GM18870 (cell line): ENCODE measurements around the gene INPP5F.
"Not testable (repeated sequence)": the region's sequence is repeated elsewhere in the genome, so short reads cannot be mapped to it uniquely, and the experiment has no call there.

Experiments used
- ATAC-seq: cut with Tn5 transposase; IDR thresholded peaks from one replicate; pipeline ENCODE4 v1.9.1; 2021; ENCODE audit warnings: moderate library complexity; ENCODE audit not compliant: unreplicated experiment

The INPP5F gene

GRCh38 chr10:119772334-119772733, 46.5 kb downstream of the INPP5F start:
- no peak for ATAC-seq

DNA sequence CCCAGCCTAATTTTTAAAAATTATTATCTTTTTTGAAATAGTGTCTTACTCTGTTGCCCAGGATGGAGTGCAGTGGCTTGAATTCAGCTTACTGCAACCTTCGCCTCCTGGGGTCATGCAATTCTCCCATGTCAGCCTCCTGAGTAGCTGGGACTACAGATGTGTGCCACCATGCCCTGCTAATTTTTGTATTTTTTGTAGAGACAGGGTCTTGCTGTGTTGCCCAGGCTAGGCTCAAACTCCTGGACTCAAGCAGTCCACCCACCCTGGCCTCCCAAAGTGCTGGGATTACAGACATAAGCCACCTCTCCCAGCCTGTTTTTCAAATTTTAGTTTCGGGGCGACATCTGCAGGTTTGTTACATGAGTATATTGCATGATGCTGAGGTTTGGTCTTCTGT, 47.2 kb downstream of the INPP5F start:
- ATAC-seq = not testable (repeated sequence)

- ATAC-seq = no peak
Measured at GRCh38 chr10:119775529-119775928, 49.7 kb downstream of the INPP5F start.

- no peak for ATAC-seq
Measured at GRCh38 chr10:119776536-119776935, 50.7 kb downstream of the INPP5F start.

DNA sequence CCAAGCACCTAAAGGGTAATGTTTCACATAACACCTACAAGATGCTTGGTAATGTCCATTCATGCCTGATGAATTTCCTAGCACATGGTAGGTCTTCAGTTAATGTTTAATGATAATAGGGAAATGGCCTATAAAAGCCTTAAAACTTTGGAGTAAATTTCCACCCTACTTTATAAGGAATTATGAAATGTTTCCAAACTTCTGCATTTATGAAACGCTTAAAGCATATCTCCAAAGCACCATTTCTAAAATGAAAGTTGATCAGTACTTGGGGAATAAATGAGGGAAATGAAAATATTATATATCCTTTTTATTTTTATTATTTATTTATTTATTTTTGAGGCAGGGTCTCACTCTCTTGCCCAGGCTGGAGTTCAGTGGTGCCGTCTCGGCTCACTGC, 51.8 kb downstream of the INPP5F start:
- no peak for ATAC-seq

GRCh38 chr10:119778776-119779445, 53.1 kb downstream of the INPP5F start:
- no peak for ATAC-seq

- ATAC-seq = no peak
Measured at GRCh38 chr10:119780879-119781480, 55.1 kb downstream of the INPP5F start.

GRCh38 chr10:119781498-119781897, 55.6 kb downstream of the INPP5F start:
- ATAC-seq = no peak

DNA sequence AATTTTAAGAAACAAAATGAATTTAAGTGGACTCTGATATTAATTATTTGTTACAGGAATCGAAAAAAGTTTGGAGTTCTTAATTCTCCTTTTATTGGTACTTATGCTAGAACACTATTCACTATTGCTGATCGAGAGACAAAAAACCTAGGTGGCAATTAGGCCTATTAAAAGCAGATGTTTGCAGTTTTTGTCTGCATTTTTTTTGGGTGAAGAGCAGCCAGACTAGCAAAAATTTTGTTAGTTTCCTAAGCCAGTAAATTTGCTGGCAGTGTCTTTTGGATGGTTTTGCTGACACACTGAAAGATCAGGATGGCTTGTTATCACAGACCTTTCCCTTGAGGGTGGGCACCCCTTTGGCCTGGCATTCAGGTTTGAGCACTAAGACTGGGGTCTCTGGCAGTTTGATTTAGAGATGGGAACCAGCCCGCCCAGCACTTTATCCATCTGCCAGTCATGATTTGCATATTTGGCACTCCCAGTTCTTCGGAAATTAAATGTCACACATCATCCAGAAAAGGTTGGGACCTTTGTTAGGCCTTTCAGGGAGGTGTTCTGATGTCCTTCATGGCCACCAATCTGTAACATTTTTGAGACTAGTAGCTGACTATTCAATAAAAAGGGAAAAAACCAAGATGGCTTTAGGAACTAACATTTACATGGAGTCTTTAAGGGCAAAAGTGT, 57.3 kb downstream of the INPP5F start:
- no peak for ATAC-seq

DNA sequence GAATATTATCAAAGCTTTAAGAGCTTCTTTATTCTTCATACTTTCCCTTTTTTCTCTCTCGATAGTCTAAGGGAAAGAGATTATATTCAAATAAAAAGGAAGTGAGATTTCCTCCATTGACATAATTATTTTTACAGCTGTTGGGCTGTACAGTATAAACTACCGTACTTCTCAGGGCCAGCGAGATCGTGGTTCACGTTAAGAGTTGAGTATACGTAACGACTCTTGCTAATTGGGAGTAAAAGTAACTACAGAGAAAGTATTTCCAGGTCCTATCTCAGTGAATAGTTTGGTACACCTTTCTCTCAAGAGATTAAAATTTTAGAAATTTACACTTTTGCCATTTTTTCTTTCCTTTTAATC, 57.8 kb downstream of the INPP5F start:
- no peak for ATAC-seq

GRCh38 chr10:119784340-119785067, 58.7 kb downstream of the INPP5F start:
- ATAC-seq = no peak

DNA sequence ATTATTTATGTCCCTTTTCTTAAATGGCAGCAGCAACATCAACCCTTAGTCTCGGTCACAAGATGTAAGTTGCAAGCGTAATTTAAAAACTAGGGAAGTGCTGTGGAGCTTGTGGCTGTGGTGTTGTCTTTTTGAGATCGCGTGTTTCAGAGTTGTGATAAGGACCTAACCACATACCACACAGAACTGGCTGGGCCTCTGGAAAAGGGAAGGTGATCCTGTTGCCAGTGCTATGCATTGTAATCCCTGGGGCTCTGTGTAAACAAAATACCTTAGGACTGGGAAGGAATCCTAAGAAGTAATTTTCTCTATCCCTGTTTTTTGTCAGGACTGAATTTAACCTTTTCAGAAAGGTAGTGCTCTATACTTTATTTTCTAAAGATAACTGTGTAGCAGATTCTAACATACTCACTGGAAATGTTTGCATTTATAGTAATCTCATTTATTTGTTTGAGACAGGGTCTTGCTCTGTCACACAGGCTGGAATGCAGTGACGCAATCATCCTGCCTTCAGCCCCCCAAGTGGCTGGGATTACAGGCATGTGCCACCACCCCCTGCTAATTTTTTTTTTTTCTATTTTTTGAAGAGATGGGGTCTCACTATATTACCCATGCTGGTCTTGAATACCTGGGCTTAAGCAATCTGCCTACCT, 60.4 kb downstream of the INPP5F start:
- no peak for ATAC-seq

DNA sequence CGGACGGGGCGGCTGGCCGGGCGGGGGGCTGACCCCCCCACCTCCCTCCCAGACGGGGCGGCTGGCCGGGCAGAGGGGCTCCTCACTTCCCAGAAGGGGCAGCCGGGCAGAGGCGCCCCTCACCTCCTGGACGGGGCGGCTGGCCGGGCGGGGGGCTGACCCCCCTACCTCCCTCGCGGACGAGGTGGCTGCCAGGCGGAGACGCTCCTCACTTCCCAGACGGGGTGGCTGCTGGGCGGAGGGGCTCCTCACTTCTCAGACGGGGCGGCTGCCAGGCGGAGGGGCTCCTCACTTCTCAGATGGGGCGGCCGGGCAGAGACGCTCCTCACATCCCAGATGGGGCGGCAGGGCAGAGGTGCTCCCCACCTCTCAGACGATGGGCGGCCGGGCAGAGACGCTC, 69.3 kb downstream of the INPP5F start:
- not testable (repeated sequence) for ATAC-seq

DNA sequence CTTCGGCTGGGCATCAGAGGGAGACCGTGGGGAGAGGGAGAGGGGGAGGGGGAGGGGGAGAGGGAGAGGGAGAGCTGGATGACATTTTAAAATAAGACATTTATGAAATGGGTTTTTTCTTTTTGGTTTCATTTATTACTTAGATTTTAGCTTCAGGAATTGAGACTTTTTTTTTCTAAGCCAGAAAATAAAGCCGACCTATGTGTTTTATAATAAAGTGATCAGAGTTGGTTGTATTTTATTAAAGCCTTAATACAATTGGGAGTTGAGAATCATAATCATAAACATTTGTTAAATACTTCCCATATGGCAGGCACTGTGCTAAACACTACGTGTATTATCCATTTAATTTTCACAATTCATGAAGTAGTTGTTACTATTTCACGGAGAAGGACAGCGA, 70.2 kb downstream of the INPP5F start:
- ATAC-seq = no peak

- no peak for ATAC-seq
Measured at GRCh38 chr10:119801176-119801575, 75.3 kb downstream of the INPP5F start.

DNA sequence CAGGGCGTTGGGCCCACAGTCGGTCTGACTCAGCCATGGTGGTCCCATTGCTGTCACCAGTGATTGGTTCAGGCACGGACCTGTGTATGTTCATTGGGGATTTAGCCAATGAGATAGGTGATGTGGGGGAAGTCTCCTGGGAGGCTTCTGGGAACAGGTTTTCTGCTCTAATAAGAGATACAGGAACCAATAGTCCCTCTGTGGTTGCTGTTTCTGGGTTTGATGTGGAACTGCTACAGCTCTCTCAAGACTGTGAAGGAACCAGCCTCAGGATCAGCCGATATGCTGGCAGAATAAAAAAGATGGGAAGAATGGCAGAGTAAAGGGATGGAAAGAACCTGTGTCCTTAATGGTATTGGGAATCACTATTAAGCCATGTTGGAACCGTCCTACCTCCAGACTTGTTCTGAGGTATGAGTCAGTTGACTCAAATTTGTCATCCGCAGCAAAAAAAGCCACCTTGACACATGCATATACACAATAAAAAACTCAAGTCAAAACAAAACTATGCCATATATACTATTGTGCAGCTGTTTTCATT, 76.2 kb downstream of the INPP5F start:
- ATAC-seq = no peak

GRCh38 chr10:119803264-119803663, 77.4 kb downstream of the INPP5F start:
- no peak for ATAC-seq

- ATAC-seq = no peak
Measured at GRCh38 chr10:119805702-119806230, 79.9 kb downstream of the INPP5F start.

DNA sequence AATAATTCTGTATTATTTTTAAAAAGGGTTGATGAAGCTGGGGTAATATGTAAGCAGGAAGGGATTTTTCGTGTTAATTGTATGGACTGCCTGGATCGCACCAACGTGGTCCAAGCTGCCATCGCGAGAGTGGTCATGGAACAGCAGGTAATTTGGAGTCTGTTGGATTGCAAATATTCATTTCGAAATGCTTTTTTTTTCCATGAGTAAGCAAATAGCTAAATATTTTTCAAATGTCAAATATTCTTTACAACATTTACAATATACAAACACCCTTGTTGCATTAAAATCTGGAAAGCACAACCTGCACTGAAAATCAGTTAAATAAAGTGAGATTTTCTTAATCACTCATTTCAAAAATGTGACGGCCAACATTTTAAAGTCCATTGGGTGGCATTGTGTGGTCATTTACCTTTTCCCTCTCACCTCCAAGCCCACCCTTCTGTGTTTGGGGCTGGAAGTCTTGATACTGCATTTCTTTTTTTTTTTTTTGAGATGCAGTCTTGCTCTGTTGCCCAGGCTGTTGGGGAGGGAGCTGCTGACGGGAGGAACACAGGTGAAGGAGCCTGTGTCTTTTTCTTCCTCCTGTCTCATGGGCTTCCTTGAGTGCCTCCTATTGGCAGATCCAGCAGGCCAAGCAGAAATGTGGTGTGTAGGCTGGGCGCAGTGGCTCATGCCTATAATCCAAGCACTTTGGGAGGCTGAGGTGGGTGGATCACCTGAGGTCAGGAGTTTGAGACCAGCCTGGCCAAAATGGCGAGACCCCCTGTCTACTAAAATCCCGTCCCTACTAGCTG, 80.7 kb downstream of the INPP5F start:
- no peak for ATAC-seq
